ENCODE measurements around the gene TAF1B.

- no peak for TF ChIP-seq POLR2AphosphoS5 (IDR thresholded peaks at IDR 0.05; ENCODE audit: low read depth, low read length)
- no peak for TF ChIP-seq POLR2A (IDR thresholded peaks at IDR 0.05; ENCODE audit: low read depth, low read length)
These were observed 43.3 kb upstream of the TAF1B start for GRCh38 chr2:9799729-9800632.

All from GM12892 (cell line).